Measurements from ENCODE around the gene RAB22A. TPM values are rescaled to one million over a fixed set of nuclear protein-coding genes. Genes with fewer than 3 reads are reported as not detected.

The RAB22A gene
- total and polyA plus RNA-seq, 2 donors (not counting 3 experiments of a cell fraction or from before 2014, with no cell fraction given): 8.6 to 16.3 TPM

DNA sequence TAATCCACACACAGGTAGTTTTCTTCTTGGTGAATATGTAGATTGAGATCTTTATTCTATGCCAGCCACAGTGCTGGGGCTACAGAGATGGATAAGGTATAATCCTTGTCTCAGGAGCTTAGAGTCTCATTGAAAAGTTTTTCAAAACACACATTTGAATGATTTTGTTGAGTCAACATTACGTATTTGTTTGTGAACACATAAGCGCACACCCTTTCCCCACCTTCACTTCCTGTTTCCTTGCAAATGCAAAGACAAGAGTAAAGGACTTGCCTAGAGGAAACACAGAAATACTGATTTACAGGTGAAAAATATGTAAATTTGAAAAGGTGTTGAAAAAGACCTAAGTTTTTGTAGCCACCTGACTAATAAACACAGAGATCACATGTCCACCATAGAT, 107.3 kb downstream of the RAB22A start:
- Histone ChIP-seq H3K9me1 (replicated peaks; ENCODE audit: control insufficient read depth, extremely low read depth, insufficient read depth, low read length) (no peaks in the 10 kb centered on the region), H3K4me1 (ENCODE audit: control insufficient read depth, extremely low read depth, insufficient read depth, low read length) (peaks cover 4% of the 10 kb centered on the region), H3K9me3 (replicated peaks; ENCODE audit: control insufficient read depth, insufficient read depth, low read length) (no peaks in the 10 kb centered on the region), H3K27me3 (ENCODE audit: control insufficient read depth in 2 of 2, insufficient read depth in 2 of 2, low read length in 2 of 2) (no peaks in the 10 kb centered on the region), H3K9ac (replicated peaks; ENCODE audit: extremely low read depth, insufficient read depth, low read length) (no peak overlapping the region), H4K20me1 (replicated peaks; ENCODE audit: control insufficient read depth, extremely low read depth, insufficient read depth, low read length) (peaks cover 9% of the 10 kb centered on the region), H3K27ac (ENCODE audit: insufficient read depth, low read depth, low read length) (no peak overlapping the region), H2AFZ (ENCODE audit: low read depth, low read length) (no peak overlapping the region), H3K4me3 (replicated peaks in 1 of 3; ENCODE audit: insufficient read depth in 1 of 3, low read depth in 1 of 3, low read length in 3 of 3) (no peak overlapping the region), H3K36me3 (ENCODE audit: control insufficient read depth in 2 of 2, extremely low read depth in 1 of 2, insufficient read depth in 2 of 2, low read length in 2 of 2) (peaks cover 0 to 4% of the 10 kb centered on the region in 2 experiments), H3K4me2 (ENCODE audit: insufficient read depth, low read length) (no peak overlapping the region), H3K79me2 (ENCODE audit: control insufficient read depth, insufficient read depth, low read length) (peaks cover 67% of the 10 kb centered on the region)
- ChIA-PET POLR2A (no interaction called here), CTCF (no interaction called here)
- no peak for FAIRE-seq
- no peak for DNase-seq (ENCODE audit: low read depth, low spot score)
- no peak for TF ChIP-seq POLR2A (IDR thresholded peaks at IDR 0.05; ENCODE audit: low read depth, low read length)
- TF ChIP-seq MYC (IDR thresholded peaks at IDR 0.05; ENCODE audit: low read depth, low read length): no peak
- TF ChIP-seq, protein P1, sequence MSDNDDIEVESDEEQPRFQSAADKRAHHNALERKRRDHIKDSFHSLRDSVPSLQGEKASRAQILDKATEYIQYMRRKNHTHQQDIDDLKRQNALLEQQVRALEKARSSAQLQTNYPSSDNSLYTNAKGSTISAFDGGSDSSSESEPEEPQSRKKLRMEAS (IDR thresholded peaks at IDR 0.05; ENCODE audit: insufficient read depth, insufficient read length): no peak
- no peak for TF ChIP-seq GATA2 (IDR thresholded peaks at IDR 0.05; ENCODE audit: insufficient read depth, insufficient read length, low read depth, low read length)
- TF ChIP-seq JUN (IDR thresholded peaks at IDR 0.05; ENCODE audit: borderline replicate concordance, insufficient read depth, insufficient read length, low read depth): no peak
- TF ChIP-seq POLR2AphosphoS5 (IDR thresholded peaks at IDR 0.05; ENCODE audit: insufficient read depth, low read depth, low read length): no peak
- TF ChIP-seq, protein P2, sequence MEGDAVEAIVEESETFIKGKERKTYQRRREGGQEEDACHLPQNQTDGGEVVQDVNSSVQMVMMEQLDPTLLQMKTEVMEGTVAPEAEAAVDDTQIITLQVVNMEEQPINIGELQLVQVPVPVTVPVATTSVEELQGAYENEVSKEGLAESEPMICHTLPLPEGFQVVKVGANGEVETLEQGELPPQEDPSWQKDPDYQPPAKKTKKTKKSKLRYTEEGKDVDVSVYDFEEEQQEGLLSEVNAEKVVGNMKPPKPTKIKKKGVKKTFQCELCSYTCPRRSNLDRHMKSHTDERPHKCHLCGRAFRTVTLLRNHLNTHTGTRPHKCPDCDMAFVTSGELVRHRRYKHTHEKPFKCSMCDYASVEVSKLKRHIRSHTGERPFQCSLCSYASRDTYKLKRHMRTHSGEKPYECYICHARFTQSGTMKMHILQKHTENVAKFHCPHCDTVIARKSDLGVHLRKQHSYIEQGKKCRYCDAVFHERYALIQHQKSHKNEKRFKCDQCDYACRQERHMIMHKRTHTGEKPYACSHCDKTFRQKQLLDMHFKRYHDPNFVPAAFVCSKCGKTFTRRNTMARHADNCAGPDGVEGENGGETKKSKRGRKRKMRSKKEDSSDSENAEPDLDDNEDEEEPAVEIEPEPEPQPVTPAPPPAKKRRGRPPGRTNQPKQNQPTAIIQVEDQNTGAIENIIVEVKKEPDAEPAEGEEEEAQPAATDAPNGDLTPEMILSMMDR (IDR thresholded peaks at IDR 0.05; ENCODE audit: extremely low read depth in 1 of 2, insufficient read depth in 1 of 2, low read depth in 1 of 2, low read length in 2 of 2): no peak
- TF ChIP-seq FOS (IDR thresholded peaks at IDR 0.05; ENCODE audit: borderline replicate concordance, insufficient read depth, low read length): no peak
- dilution Hi-C loops (cut with MboI; ENCODE audit: extremely low pct_ligation_motif_present, low sequenced_read_pairs): no loop called here
- BruUV-seq (replicated peaks): no TSS peak
- intact Hi-C loops (cut with micrococcal nuclease): no loop called here

Other genes with a start within 250 kb of the RAB22A start
- not detected in 2 replicates for gene ANKRD60, start 81.1 kb upstream of the RAB22A start, total RNA-seq
- gene ANKRD60, start 81.1 kb upstream of the RAB22A start, polyA plus RNA-seq: not detected in 2 replicates
- gene VAPB, start 79.5 kb downstream of the RAB22A start, total RNA-seq: 47.8 and 48.9 TPM in 2 replicates
- gene VAPB, start 79.5 kb downstream of the RAB22A start, polyA plus RNA-seq: 13.1 and 17.9 TPM in 2 replicates
- gene APCDD1L, start 205.7 kb downstream of the RAB22A start, total RNA-seq: 0.88 and 1.4 TPM in 2 replicates
- gene APCDD1L, start 205.7 kb downstream of the RAB22A start, polyA plus RNA-seq: 0.13 and 0.17 TPM in 2 replicates